Stimulated activated CD4-positive, alpha-beta T cell treated with anti-CD3 and anti-CD28 coated beads, Interleukin-4, amount 100 ng/mL, for 48 hours (primary cell): ENCODE measurements around the gene CYTH4.
"Not testable (repeated sequence)": the region's sequence is repeated elsewhere in the genome, so short reads cannot be mapped to it uniquely, and the experiment has no call there.

Source experiments
- DNase-seq, 2 donors: peaks; one replicate each; pipeline ENCODE4 v3.0.0-alpha.2; 2020; ENCODE audit warnings: low read depth in 2 of 2

CYTH4 gene, protein sequence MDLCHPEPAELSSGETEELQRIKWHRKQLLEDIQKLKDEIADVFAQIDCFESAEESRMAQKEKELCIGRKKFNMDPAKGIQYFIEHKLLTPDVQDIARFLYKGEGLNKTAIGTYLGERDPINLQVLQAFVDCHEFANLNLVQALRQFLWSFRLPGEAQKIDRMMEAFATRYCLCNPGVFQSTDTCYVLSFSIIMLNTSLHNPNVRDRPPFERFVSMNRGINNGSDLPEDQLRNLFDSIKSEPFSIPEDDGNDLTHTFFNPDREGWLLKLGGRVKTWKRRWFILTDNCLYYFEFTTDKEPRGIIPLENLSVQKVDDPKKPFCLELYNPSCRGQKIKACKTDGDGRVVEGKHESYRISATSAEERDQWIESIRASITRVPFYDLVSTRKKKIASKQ

DNA sequence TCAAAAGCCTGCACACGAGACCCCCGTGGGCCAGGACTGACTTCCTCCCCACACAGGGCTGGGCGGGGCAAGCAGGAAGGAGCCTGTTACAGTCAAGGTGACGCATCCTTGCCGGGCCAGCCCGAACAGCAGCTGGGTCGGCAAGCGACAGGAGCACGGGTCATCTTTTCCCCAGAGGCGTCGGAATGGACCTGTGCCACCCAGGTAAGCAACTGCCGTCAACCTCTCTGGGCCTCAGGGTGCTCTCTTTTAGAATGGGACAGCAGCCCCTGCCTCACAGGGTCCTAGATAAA is at the start of gene CYTH4:
Gene CYTH4, plus strand, starts transcription at position 124 of the 293 bp plus-strand sequence. Its CDS starts 62 bp downstream, at position 186.
- DNase-seq, result peak; percentile 64 to 74

GRCh38 chr22:37233371-37233750 is 48.9 kb upstream of the CYTH4 start:
- not testable (repeated sequence) for DNase-seq

- DNase-seq, result no peak
These were observed 48.3 kb upstream of the CYTH4 start for GRCh38 chr22:37233751-37234631.

GRCh38 chr22:37234736-37235711 is 47.3 kb upstream of the CYTH4 start:
- DNase-seq, result no peak

DNA sequence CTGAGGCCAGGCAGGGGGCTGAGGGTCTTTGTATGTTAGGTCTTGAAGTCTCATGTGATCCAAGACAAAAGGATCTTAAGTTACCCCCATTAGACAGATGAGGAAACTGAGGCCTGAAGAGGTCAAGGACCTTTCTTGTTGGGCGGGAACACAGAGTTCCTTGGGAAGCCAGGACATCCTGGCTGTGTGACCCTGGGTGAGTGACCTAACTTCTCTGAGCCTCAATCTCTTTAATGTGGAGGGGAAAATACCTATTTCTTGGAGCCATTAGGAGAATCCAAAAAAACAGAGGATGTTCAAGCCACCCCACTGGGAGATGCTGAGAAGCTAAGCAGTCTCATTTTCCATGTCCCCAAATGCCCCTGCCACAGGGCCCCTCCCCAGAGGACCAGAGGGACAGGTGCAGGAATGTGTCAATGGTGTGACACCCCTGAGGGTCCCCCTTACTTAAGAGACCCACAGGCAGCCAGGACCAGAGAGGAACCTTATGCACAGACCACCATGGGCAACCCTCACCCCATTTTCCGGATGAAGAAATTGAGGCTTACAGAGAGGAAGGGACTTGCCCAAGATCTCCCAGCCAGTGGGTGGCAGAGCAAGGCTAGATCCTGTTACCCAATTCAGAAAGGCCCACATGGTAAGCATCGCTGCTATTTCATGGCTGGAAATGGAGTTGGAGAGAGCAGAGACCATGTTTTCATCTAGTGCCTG is 46.3 kb upstream of the CYTH4 start:
- no peak for DNase-seq

DNA sequence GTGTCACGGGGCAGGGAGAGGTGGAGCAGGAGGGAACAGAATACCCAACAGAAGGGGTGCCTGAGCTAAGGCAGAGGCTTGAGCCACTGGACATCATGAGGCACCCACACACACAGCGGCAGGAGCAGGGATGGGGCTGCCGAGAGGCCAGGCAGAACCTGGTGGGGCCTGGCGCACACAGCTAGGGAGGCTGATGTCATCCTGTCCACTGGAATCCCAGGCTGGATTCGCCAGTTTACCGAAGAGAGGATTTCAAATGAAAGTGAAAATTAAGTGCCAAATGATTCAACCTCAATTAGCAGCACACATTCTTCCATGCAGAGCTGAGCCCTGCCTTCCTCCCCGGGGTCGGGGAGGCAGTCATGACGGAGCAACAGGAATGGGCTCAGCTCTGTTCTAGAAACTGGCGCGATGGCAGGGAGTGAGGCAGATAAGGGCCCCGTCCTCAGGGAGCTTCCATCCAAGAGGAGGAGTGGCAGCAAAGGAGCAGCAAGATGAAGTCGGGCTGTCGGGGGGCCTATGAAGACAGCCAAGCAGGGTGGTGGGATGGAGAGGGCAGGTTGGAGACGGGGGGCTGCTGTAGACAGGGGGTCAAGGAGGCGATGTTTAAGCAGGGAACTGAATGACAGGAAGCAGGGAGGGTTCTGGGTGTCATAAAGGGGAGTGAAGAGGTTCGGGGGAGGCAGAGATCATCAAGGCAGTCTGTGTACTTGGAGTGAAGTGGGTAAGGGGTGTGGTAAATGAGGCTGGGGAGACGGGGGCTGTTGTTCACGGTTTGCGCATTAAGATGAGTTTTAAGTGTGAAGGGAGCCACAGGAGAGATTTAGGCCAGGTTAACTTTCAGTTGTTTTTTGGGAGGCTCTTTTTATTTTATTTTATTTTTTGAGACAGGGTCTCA is 44.7 kb upstream of the CYTH4 start:
- DNase-seq, result no peak

DNA sequence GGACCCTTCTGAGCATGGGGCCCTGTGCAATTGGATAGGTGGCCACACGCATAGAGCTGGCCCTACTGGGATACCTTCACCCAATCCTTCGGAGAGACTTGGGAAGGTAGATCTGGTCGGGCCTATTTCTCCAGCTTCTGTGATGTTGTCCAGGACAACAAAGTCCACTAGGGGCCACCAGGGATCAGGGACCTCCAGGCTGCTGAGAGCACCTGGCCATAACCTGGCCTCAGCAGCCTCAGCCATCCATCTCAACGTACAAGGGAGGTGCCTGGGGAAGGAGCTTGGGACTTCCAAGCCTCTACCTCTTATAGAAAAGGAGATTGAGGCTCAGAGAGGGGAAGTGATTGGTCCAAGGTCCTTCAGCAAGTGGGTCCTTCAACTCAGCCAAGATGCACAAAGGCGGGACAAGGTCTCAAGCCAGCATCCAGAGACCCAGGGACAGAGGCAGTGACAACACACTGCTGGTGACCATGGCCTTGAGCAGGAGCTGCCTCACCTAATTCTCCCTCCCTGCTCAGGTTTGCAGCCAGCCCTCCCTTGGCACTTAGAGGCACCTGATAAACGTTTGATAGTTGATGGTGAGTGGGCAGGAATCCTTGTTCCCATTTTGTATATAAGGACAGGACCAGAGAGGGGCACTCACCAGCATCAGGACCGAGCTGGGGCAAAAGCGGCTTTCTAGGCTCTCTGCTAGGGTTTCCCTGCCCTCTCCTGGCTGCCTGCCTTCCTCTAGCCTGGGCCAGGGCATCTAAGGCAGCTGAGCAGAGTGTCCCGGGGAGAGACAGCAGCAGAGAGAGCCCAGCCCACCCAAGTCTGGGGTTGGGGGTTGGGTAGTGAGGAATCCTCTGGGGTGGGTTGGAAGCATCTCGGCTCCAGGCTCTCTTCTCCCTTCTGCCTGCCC is 42.7 kb upstream of the CYTH4 start:
- no peak for DNase-seq

DNA sequence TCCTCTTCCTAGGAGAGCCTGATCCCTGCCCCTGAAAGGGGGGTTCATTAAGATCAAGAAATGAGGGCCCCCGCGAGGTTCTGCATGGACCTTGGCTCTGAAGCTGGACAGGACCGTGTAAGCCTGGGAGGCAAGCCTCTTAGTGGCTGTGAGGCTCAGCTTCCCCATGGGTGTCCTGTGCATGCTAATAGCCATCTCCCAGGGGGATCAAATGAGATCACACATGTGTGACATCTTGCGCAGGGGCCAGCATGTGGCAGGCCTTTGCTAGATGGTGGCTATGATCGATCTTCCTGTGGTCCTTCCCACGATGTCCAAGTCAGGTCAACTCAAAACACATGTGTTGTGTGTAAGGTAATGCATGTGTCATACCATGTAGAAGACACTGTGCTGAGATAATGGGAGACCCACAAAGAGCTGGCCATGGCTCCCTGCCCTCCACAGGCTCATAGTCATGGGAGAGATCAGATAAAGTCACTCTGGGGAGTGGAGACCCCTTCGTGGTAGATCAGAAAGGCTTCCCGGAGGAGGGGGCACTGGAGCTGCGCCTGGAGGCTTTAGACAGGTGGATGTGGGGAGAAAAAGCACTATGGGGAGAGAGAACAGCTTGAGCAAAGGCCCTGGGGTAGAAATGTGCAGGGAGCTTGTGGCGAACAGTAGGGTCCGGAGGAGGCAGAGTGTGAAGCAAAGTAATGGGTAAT is 41.9 kb upstream of the CYTH4 start:
- DNase-seq, result no peak

- DNase-seq, result no peak
These were observed 41.4 kb upstream of the CYTH4 start for GRCh38 chr22:37240941-37241320.

- DNase-seq, result no peak
These were observed 40.8 kb upstream of the CYTH4 start for GRCh38 chr22:37241351-37242142.

- peak; percentile 79 to 91 for DNase-seq
These were observed 39.9 kb upstream of the CYTH4 start for GRCh38 chr22:37242395-37242918.

DNA sequence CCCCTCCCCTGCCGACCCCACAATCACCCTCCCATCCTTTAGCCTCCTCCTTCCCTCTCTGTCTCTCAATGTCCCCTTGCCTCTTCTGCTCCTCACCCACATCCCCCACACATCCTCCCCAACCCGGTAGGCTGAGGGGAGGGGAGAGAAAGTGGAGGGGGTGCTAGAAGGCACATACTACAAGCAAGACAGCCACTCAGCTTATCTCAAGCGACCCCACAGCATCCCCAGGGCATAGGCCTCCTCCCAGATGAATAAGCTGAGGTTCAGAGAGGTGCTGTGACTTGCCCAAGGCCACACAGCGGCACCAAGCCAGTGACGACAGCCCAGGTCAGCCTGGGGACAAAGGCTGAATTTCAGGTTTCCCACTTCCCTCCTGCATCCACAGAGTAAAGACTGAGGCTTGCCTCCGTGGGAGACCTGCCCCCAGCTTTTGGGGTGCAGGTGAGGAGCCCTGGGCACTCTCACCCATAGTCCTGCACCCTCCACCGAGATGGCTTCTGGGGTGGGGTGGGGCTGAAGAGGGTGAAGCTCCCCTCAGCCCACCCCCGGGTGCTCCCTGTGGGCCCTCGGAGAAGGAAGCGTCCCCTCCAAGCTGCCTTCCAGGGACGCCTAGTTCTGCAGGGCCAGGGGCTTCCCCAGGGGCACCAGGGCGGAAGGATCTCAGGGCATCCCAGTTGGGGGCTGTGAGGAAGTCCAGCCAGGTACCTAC is 38.8 kb upstream of the CYTH4 start:
- DNase-seq, result no peak

GRCh38 chr22:37244114-37244921 is 38.0 kb upstream of the CYTH4 start, which contains the start of gene RAC2:
Gene RAC2 (minus strand): TSS chr22:37244269. CDS start chr22:37244148, 121 bp downstream.
- peak; percentile 85 to 93 for DNase-seq

GRCh38 chr22:37244922-37245722 is 37.2 kb upstream of the CYTH4 start:
- no peak for DNase-seq

- DNase-seq, result no peak
These were observed 36.6 kb upstream of the CYTH4 start for GRCh38 chr22:37245740-37246139.
